Measurements from ENCODE around the gene PLD4.

The PLD4 gene

GRCh38 chr14:104878582-104878981 is 46.1 kb upstream of the PLD4 start:
- DNase-seq (ENCODE audit: low read depth), result no peak
- H3K4me3 ChIP-seq (ENCODE audit: control insufficient read depth, low read depth, low read length), result no peak overlapping the region
- TF ChIP-seq CTCF (conservative IDR thresholded peaks at IDR 0.05; ENCODE audit: control insufficient read depth, insufficient read depth, low read depth, low read length), result no peak

- no peak for TF ChIP-seq CTCF (conservative IDR thresholded peaks at IDR 0.05; ENCODE audit: control insufficient read depth, insufficient read depth, low read depth, low read length)
- DNase-seq (ENCODE audit: low read depth), result no peak
- no peak overlapping the region for H3K4me3 ChIP-seq (ENCODE audit: control insufficient read depth, low read depth, low read length)
Observed at GRCh38 chr14:104879201-104879982, 45.3 kb upstream of the PLD4 start.

GRCh38 chr14:104879983-104880565 is 44.6 kb upstream of the PLD4 start:
- TF ChIP-seq CTCF (conservative IDR thresholded peaks at IDR 0.05; ENCODE audit: control insufficient read depth, insufficient read depth, low read depth, low read length), result no peak
- no peak overlapping the region for H3K4me3 ChIP-seq (ENCODE audit: control insufficient read depth, low read depth, low read length)
- DNase-seq (ENCODE audit: low read depth), result no peak

- no peak overlapping the region for H3K4me3 ChIP-seq (ENCODE audit: control insufficient read depth, low read depth, low read length)
- DNase-seq (ENCODE audit: low read depth), result no peak
- TF ChIP-seq CTCF (conservative IDR thresholded peaks at IDR 0.05; ENCODE audit: control insufficient read depth, insufficient read depth, low read depth, low read length), result no peak
Observed at GRCh38 chr14:104880584-104881210, 44.0 kb upstream of the PLD4 start.

GRCh38 chr14:104881369-104881979 is 43.2 kb upstream of the PLD4 start:
- TF ChIP-seq CTCF (conservative IDR thresholded peaks at IDR 0.05; ENCODE audit: control insufficient read depth, insufficient read depth, low read depth, low read length), result no peak
- H3K4me3 ChIP-seq (ENCODE audit: control insufficient read depth, low read depth, low read length), result no peak overlapping the region
- no peak for DNase-seq (ENCODE audit: low read depth)

GRCh38 chr14:104882325-104882973 is 42.2 kb upstream of the PLD4 start:
- TF ChIP-seq CTCF (conservative IDR thresholded peaks at IDR 0.05; ENCODE audit: control insufficient read depth, insufficient read depth, low read depth, low read length), result no peak
- no peak for DNase-seq (ENCODE audit: low read depth)
- no peak overlapping the region for H3K4me3 ChIP-seq (ENCODE audit: control insufficient read depth, low read depth, low read length)
